Nephron (organoid): ENCODE results near the gene IGFBP5.
A peak's percentile ranks its signal among the peaks of the same experiment; 100 is the strongest.

ENCODE experiments used
- H3K27ac Mint-ChIP-seq, 3 experiments: 2 replicates each; pipeline ENCODE4 v1.8.0; 2020; ENCODE audit warnings: mixed read lengths in 3 of 3, mild to moderate bottlenecking in 2 of 3, moderate library complexity in 1 of 3
- H3K27me3 Mint-ChIP-seq: 2 replicates; pipeline ENCODE4 v1.8.0; 2021; ENCODE audit warnings: low read depth, mild to moderate bottlenecking, moderate library complexity, mixed read lengths
- H3K36me3 Mint-ChIP-seq: 2 replicates; pipeline ENCODE4 v1.8.0; 2020; ENCODE audit warnings: low read depth, mixed read lengths
- H3K4me1 Mint-ChIP-seq: 2 replicates; pipeline ENCODE4 v1.8.0; 2020; ENCODE audit warnings: mixed read lengths
- H3K4me3 Mint-ChIP-seq, 3 experiments: 2 replicates each; pipeline ENCODE4 v1.8.0; 2020; ENCODE audit warnings: mild to moderate bottlenecking in 3 of 3, mixed read lengths in 3 of 3, moderate library complexity in 2 of 3
- H3K9me3 Mint-ChIP-seq: 2 replicates; pipeline ENCODE4 v1.8.0; 2020; ENCODE audit warnings: mixed read lengths
- CTCF ChIP-seq, 3 experiments: fragments of 200-600 bp; sonication (generic); IDR thresholded peaks; one replicate each; pipeline ENCODE4 v1.5.0; 2021; ENCODE audit warnings: antibody characterized with exemption in 3 of 3; ENCODE audit not compliant: unreplicated experiment in 3 of 3

The IGFBP5 gene

GRCh38 chr2:216731465-216731864 lies 36.1 kb upstream of the IGFBP5 start:
- no peak for TF ChIP-seq CTCF (IDR thresholded peaks at IDR 0.05; ENCODE audit: unreplicated experiment in 3 of 3)
- H3K4me1 Mint-ChIP-seq = peaks cover 31% of the 10 kb centered on the region
- no peaks in the 10 kb centered on the region for H3K36me3 Mint-ChIP-seq
- H3K4me3 Mint-ChIP-seq = no peak overlapping the region
- peaks cover 13% of the 10 kb centered on the region for H3K27me3 Mint-ChIP-seq
- no peak overlapping the region for H3K27ac Mint-ChIP-seq
- no peaks in the 10 kb centered on the region for H3K9me3 Mint-ChIP-seq

GRCh38 chr2:216730871-216731270 lies 35.5 kb upstream of the IGFBP5 start:
- H3K27me3 Mint-ChIP-seq = peaks cover 13% of the 10 kb centered on the region

GRCh38 chr2:216727346-216728122 lies 32.2 kb upstream of the IGFBP5 start:
- Mint-ChIP-seq H3K27ac (peak overlapping the region in 1 of 3 experiments; percentile 9), H3K9me3 (no peaks in the 10 kb centered on the region), H3K36me3 (no peaks in the 10 kb centered on the region), H3K27me3 (peaks cover 11% of the 10 kb centered on the region), H3K4me3 (no peak overlapping the region), H3K4me1 (peaks cover under 1% of the 10 kb centered on the region)
- no peak for TF ChIP-seq CTCF (IDR thresholded peaks at IDR 0.05; ENCODE audit: unreplicated experiment in 3 of 3)

More at GRCh38 chr2:216730871-216731270, 35.5 kb upstream of the IGFBP5 start:
- no peak overlapping the region for H3K4me3 Mint-ChIP-seq
- no peaks in the 10 kb centered on the region for H3K9me3 Mint-ChIP-seq
- no peak overlapping the region for H3K27ac Mint-ChIP-seq
- H3K36me3 Mint-ChIP-seq = no peaks in the 10 kb centered on the region
- peaks cover 28% of the 10 kb centered on the region for H3K4me1 Mint-ChIP-seq
- no peak for TF ChIP-seq CTCF (IDR thresholded peaks at IDR 0.05; ENCODE audit: unreplicated experiment in 3 of 3)

GRCh38 chr2:216724190-216724589 lies 28.8 kb upstream of the IGFBP5 start:
- H3K36me3 Mint-ChIP-seq = no peaks in the 10 kb centered on the region
- H3K27ac Mint-ChIP-seq = no peak overlapping the region
- H3K27me3 Mint-ChIP-seq = no peaks in the 10 kb centered on the region
- no peak overlapping the region for H3K4me3 Mint-ChIP-seq
- no peak for TF ChIP-seq CTCF (IDR thresholded peaks at IDR 0.05; ENCODE audit: unreplicated experiment in 3 of 3)
- no peaks in the 10 kb centered on the region for H3K4me1 Mint-ChIP-seq
- H3K9me3 Mint-ChIP-seq = no peaks in the 10 kb centered on the region

- no peaks in the 10 kb centered on the region for H3K27me3 Mint-ChIP-seq
- H3K4me1 Mint-ChIP-seq = peaks cover 13% of the 10 kb centered on the region
- H3K4me3 Mint-ChIP-seq = no peak overlapping the region
Observed at GRCh38 chr2:216721141-216721540, 25.8 kb upstream of the IGFBP5 start.

More at GRCh38 chr2:216721141-216721540, 25.8 kb upstream of the IGFBP5 start:
- Mint-ChIP-seq H3K9me3 (no peaks in the 10 kb centered on the region), H3K36me3 (no peaks in the 10 kb centered on the region), H3K27ac (no peak overlapping the region)
- no peak for TF ChIP-seq CTCF (IDR thresholded peaks at IDR 0.05; ENCODE audit: unreplicated experiment in 3 of 3)
